Fibroblast of skin of abdomen (primary cell): Measurements from ENCODE around the gene HS3ST4. TPM values are rescaled to one million over a fixed set of nuclear protein-coding genes. Genes with fewer than 3 reads are reported as not detected.

Source experiments
- DNase-seq: peaks from one replicate; pipeline ENCODE4 v3.0.0-alpha.2; 2013
- polyA plus RNA-seq, 2 experiments: library from polyadenylated mRNA; unstranded; fragments of 120-200 nt; gene quantifications; one replicate each; pipeline ENCODE4 v1.2.1, GENCODE V29; 2013; ENCODE audit not compliant: insufficient read length in 2 of 2

The HS3ST4 gene
- not detected for polyA plus RNA-seq (2013, experiment 1 of 2; ENCODE audit: insufficient read length)
- polyA plus RNA-seq (2013, experiment 2 of 2; ENCODE audit: insufficient read length) = 0.02 TPM

DNA sequence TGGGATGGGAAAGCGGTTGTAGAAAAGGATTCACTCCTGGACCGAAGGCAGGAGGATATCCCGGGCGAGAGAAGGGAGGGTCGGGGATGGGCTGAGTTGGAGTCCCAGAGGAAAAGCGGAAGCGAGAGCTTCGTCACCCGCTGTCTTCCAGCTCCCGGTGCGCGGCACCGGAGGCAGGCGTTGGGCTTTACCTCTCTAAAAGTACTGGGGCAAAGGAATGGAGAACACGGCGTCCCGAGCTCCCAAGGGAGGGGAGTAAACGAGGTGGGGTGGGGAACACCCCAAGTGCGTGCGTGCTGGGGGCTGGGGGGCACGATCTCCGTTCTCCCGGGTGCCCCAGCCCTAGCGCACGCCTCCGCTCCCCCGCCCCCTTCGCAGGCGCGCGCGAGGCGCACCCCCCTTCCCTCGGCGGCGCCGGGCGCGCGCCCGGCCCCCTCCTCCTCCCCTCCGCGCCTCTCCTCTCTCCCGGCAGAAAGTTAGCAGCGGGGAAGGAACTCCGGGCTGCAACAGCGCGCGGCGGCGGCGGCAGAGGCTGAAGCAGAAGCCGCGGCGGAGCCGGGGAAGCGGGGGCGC, at the start of gene HS3ST4:
HS3ST4 (plus strand) TSS at position 441 of the 573 bp plus-strand sequence.
- DNase-seq = no peak

DNA sequence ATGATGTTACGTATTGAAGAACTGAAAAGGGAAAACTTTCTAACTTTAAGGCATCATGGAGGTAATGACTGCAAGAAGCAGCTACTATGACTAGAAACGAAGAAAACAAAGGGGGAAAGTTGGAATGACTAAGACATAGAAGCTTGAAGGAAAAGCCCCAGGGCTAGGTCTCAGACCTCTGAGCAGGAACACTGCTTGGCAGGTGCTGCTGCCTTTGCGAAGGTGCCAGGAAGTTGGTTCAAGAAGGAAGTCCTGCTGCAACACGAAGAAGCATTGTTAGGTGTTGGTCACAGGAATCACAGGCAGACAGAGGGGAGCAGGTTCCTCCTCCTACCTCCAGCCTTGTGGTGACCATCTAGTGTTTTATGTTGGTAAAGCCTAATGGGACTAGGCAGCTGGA, 48.1 kb upstream of the HS3ST4 start:
- no peak for DNase-seq

DNA sequence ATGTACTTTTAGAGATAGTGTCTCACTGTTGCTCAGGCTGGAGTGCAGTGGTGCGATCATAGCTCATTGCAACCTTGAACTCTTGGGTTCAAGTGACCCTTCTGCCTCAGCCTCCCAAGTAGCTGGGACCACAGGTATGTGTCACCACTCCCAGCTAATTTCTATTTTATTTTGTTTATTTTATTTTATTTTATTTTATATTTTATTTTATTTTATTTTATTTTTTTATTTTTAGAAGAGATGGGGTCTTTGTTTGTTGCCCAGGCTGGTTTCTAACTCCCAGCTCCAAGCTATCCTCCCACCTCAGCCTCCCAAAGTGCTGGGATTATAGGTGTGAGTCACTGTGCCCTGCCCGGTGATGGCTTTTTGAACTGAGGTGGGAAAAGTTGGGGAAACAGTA, 35.1 kb upstream of the HS3ST4 start:
- no peak for DNase-seq

DNA sequence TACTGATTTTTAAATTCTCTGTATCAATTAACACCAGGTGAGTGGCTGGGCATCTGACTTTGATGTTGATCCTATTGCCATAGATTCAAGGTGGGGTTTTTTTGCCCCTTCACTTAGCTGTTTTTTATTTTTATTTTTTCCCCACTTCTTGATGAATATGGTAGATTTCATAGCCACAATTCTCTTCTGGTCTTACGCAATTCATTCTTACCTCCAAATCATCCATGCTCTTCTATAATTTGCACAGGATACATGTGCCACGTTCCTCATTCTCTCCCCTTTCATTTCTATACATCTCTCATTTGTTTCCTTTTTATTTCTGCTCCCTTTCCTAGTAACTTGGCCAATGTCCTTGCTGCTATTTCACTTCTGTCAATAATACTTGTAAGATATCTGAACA, 14.9 kb upstream of the HS3ST4 start:
- DNase-seq = no peak

DNA sequence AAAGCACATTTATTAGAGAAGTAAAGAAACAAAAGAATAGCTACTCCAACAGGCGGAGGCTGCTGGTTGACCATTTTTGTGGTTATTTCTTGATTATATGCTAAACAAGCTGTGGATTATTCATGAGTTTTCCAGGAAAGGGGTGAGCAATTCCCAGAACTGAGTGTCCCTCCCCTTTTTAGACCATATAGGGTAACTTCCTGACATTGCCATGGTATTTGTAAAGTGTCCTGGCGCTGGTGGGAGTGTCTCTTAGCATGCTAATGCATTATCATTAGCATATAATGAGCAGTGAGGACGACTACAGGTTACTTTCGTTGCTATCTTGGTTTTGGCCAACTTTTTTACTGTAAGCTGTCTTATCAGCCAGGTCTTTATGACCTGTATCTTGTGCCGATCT, 12.2 kb upstream of the HS3ST4 start:
- DNase-seq = no peak

DNA sequence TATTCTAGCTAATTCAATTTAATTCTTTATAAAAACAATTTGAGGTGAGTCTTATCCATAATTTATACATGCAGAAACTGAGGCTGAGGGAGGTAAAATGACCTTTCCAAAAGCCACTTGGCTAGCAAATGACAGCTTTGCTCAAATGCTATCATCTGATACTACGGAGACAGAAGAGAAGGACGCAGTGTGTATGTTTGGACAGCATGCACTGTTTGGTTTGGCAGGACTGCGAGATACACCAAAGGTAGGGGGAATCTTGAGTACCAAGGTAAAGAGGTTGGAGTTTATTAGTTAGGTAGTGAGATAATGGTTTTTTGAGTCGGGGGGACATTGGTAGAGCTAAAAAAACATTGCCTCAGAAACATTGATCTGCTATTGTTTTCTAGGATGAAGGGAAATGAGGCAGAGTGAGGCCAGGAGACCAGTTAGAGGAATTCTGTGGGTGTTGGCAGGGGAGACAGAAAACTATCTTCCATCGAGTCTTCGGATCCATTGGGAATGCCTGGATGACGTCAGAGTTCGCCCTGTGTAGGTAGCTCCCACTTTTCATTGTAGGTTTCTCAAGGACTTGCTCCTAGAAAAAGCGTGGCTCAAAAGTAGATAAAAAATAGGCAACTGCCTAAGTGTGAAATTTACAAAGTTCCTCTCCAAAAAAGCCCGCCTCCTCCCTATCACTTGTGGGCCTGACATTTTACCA, 2.5 kb upstream of the HS3ST4 start:
- DNase-seq = no peak

DNA sequence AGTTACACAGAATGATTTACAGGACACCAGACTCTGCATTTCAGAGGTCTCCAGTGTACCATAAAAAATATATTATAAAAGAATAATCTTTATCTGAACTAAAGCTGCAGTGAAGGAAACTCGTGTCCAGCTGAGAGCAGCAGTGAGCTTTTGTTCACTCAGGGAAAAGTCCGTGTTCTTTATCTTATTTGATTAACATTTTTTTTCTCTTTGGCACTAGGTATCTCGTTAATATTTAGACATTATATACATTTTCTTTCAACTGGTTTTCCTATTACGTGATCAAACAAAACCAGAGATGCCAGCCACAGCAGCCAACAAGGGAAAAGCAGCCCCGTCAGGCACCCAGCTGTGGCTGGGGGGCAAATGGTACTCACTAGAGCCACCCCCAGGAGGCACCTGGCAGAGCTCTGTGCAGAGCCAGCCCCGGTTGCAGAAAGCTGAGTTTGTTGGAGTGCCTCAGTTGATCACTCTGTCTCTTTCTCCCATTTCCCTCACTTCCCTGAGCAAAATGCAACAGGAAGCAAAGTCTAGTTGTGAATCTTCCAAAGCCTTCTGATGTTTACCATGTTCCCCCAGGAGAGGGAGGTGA, 1.1 kb upstream of the HS3ST4 start:
- no peak for DNase-seq

DNA sequence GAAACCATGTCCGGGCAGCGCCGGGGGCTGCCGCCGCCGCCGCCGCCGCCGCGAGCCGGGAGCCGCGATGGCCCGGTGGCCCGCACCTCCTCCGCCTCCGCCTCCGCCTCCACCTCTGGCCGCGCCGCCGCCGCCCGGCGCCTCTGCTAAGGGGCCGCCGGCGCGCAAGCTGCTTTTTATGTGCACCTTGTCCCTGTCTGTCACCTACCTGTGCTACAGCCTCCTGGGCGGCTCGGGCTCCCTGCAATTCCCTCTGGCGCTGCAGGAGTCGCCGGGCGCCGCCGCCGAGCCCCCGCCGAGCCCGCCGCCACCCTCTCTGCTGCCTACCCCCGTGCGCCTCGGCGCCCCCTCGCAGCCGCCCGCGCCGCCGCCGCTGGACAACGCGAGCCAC, 587 bp downstream of the HS3ST4 start:
- DNase-seq = no peak

DNA sequence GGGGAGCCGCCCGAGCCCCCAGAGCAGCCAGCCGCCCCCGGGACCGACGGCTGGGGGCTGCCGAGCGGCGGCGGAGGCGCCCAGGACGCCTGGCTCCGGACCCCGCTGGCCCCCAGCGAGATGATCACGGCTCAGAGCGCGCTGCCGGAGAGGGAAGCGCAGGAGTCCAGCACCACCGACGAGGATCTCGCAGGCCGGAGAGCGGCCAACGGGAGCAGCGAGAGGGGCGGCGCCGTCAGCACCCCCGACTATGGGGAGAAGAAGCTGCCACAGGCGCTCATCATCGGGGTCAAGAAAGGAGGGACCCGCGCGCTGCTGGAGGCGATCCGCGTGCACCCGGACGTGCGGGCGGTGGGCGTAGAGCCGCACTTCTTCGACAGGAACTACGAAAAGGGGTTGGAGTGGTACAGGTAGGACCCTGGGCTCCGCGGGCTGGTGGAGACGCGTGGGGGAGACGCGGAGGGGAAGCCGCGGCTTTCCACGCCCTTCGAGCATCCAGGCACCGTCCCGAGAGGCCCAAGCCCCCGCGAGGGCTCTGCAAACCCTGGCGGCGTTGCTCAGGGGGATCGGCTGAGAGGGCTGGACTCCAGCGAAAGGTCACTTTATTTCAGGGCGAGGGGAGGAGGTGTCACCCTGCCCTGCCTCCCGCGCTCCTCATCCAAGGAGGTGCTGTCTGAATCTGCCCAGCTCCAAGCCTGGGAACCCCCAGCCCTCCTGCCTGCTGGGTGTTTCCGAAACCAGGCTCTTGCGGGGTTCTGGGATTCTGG, 1.2 kb downstream of the HS3ST4 start:
- no peak for DNase-seq

DNA sequence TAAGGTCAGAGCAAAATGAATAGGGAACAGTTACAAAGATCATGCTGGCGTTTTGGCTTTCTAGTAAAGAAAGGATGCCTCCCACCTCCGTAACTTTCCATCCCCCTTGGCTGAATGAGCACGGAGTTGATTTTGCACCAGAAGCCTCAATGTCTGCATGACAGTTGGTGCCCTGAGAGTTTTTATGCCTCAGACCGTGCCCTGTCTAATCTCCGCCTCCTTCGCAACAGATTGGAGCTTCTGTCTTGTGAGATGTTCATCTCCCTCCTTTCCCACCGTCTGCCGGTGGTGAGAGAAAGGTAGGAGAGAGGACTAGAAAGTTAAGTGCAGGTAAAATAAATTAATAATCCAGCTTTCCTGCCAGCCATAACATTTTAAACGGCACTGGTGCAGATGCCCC, 1.9 kb downstream of the HS3ST4 start:
- DNase-seq = no peak

DNA sequence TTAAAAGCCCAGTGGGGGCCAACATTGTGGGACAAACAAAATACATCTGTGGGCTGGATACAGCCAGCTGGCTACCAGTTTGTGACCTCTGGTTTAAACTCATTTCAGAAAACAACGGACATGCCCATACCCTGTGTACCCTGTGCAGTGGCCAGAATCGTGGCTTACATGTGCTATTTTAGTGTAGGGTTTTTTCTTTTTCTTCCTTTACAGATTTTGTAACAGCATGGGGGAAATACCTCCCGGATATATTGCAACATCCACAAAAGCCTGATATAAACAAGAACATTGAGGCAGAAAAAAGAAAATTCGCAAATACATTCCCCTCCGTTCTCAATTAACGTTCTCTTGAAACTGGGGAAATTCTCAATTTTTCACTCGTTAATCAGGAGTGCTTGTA, 7.3 kb downstream of the HS3ST4 start:
- DNase-seq = no peak

DNA sequence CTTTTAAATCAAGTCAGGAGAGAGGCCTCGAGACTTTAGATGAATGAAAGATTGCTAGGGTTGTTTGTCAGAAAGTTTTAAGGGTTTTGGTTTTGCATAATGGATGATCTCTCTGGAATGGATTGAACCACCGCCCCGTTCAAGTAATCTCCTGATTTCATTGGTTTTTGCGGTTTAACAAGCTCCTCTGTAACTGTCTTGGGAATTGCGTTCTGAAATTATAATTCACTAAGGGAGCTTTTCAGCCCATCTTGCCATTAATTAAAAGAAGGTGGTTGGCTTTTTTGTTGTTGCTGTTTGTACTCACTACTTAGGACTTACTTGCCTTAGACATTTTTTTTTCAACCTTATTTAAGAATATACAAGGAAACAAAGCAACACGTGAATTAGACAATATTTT, 8.8 kb downstream of the HS3ST4 start:
- no peak for DNase-seq

DNA sequence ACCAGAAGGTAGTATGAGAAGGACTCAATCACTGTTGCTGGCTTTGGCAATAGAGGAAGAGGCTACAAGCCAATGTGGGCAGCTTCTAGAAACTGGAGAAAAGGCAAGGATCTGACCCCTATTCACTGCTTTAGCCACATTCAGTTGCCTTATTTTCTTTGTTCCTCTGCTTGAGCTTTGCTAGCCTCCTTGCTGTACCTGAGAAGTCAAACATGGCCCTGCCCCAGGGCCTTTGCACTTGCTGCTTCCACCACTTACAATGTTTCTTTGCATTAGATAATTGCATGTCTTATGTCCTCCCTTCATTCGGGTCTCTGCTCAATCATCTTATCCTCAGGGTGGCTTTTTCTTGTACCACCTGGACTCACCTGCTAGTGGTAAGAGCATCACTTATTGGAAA, 15.8 kb downstream of the HS3ST4 start:
- no peak for DNase-seq

DNA sequence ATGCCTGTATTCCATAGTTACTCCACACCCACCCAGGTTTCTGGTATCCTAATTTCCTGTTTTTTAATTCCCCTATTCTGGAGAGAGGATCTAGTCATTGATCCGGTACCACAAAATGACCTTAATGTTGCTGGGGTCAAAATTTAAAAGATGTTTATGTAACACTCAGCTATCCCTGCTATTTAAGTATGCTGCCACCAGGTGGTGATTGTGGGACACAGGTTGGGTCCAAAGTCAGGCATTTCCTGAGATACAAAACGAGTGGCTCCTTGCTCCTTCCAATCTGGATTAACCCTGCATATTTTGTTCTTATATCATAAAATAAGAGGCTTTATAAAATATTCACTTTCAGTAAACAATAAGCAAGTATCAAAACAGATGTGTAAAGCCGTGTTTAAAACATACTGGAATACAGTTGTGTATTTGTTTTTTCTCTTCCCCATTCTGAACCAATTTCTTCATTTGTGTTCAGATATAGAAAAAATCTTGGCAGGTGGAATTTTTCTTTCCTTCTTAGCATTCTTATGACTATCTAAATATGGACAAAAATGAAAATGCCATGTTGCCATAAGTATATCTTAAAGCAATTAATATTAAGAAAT, 16.3 kb downstream of the HS3ST4 start:
- no peak for DNase-seq

DNA sequence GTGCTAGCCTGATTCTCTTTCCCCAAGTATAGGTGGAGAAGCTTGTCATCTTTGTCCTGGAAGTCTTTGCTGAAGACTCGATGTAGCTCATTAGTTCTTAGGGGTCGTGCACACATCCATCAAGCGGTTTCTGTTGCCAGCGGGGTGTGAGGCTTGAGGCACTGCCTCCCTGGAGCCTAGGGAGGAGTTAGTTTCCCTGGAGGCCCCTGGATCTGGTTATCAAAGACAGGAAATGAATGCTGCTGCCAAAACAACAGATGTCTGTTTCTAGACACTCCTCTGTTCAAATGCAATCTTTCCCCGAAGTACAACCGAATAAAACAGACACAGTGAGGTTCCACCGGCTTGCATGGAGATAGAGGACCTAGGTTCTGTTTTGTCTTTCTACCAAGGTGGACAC, 17.5 kb downstream of the HS3ST4 start:
- DNase-seq = no peak

DNA sequence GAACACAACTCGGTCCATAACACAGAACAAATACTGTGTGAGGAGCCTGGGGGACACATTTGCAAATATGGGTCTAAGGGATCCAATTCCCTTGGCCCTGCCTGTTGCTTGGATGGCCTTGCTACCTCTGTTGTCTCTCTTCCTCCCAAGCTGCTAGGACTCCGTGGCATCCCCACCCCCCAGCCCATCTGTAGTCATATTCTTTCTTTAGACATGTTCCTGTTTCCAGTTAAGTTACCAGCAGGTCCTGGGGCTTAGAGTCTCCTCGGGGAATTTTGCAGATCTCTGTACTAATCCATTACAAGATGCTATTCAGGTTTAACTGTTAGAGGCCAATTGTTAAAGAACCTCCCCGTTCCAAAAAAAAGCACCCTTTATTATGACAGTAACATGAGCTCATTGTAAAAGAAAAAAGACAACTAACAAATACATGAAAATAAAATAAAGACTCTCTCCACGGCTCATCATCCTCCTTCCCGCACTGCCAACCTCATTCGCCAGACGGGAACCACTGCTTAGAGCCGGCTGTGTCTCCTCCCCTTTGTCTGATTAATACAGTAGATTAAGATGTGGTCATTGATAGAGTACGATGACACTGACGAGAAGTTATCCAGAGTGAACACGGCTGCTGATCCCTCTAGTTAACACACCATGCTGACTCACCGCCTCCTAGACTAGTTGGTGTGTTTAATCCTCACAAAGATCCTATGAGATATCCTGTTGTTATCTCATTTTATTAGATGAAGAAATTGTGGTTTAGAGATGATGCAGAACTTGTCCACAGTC, 22.2 kb downstream of the HS3ST4 start:
- DNase-seq = no peak

DNA sequence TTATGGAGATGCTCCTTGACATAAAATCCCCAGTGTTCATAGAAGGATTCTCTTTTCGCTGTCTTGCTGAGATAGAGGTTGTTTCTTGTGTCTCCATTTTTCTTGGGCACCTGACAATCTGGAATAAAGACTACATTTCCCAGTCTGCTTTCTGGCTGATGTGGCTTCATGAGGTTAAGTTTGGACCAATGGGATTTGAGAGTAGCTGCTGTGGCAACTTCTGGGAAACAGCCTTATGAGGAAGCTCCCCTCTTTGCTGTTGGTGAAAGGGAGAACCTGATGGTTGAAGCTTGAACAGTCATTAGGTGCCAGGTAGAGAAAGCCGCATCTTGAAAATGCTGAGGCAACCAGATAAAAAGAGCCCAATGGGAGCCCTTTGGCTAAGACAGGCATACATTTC, 24.4 kb downstream of the HS3ST4 start:
- no peak for DNase-seq

DNA sequence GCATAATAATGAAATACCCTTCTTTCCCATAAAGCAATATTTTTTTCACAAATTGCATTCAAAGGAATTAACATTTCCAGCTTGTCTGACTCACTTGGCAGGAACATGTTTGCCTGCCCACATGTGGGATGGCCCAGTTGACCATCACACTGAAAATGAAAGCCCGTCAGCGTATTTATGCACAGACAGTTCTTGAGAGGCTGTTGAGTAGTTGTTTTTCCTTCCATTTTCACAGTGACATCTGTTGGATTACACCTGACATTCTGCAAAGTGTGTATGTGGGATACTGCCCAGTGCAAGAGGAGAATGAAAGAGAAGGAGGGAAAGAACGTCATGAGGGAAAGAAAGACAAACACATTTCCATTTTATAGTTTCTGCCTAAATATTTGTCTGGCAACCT, 29.7 kb downstream of the HS3ST4 start:
- DNase-seq = no peak

DNA sequence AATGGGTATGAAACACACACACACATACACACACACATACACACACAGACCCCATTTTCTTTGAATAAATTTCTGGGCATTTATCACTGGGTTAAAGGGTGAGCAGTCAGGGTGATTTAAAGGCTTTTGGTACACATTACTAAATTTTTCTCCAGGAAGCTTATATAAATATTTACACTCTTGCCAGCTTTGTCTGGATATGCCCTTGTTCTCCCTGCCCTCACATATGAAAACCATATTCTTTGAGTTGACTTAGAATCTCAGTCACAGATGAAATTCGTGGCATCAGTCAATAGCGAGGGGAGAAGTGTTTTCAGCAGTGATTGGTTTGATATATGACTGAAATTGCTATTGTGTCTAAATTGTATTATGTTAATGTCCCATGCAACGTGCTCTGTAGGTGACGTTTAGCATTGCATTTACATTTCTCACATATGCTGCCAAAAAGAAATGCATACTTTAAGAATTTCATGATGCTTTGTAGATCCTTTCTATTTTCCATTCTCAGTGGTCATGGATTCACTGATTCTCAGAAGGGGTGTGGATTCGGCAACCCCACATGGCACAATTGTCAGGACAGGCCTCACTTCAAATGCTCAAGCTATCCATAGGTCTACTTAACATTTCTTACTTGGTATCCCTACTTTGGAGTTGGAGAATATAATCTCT, 34.8 kb downstream of the HS3ST4 start:
- no peak for DNase-seq

DNA sequence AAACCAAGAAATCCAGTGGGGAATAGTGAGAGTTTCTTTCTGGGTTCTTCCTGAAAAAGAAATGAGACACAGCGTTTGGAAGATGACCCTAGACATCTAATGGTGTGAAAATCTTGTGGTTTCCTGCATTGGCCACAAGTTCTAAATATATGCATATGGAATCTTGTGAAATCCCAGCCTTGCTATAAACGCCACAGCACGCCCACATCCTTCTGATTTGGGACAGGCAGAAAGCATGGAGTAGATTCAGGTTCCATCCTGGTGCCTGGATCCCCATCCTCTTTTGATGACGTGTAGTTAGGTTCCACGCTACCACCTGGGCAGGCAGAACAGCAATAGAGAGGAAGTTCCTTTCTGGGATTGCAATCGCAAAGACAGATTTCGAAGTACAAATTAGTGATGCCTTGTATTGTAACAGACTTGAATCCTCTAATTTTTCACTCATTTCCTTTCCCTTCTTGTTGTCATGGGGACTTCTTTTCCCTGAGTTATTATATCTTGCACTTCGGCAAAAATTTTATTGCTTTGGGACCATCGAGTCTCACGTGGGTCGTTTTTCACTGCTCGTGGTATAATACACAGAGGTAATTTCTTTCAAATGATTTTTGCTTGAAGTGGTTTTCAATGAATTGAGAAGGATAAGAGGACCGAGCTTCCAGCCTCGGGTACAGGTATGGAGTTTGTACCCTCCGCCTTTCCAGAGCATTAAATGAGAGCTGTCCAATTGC, 37.6 kb downstream of the HS3ST4 start:
- no peak for DNase-seq

DNA sequence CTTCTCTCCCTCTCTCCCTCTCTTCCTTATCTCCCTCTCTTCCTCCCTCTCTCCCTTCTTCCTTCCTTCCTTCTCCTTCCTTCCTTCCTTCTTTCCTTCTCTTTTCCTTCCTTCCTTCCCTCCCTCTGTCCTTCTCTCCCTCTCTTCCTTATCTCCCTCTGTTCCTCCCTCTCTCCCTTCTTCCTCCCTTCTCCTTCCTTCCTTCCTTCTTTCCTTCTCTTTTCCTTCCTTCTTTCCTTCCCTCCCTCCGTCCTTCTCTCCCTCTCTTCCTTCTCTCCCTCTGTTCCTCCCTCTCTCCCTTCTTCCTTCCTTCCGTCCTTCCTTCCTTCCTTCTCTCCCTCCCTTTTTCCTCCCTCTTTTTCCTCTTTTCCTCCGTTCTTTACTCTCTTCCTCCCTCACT, 38.6 kb downstream of the HS3ST4 start:
- no peak for DNase-seq
